ENCODE measurements around the gene PLD5. TPM values are rescaled to one million over a fixed set of nuclear protein-coding genes. Genes with fewer than 3 reads are reported as not detected.

The PLD5 gene
- polyA plus RNA-seq, 3 donors, result not detected

- Histone ChIP-seq H3K27me3 (ENCODE audit: control insufficient read depth in 2 of 2, insufficient read depth in 2 of 2, low read length in 2 of 2) (no peaks in the 10 kb centered on the region), H3K27ac (ENCODE audit: low read depth in 1 of 2, low read length in 2 of 2) (no peak overlapping the region), H3K4me3 (replicated peaks in 1 of 3; ENCODE audit: low read depth in 2 of 3, low read length in 3 of 3) (no peak overlapping the region), H3K9ac (ENCODE audit: insufficient read depth, low read length, poor library complexity, severe bottlenecking) (no peak overlapping the region), H3K4me1 (ENCODE audit: control insufficient read depth in 1 of 2, insufficient read depth in 2 of 2, low read length in 2 of 2) (no peaks in the 10 kb centered on the region), H3K9me3 (replicated peaks in 1 of 2; ENCODE audit: control insufficient read depth in 1 of 2, insufficient read depth in 1 of 2, low read length in 2 of 2) (no peaks in the 10 kb centered on the region), H2AFZ (ENCODE audit: insufficient read depth, low read depth, low read length, poor library complexity, severe bottlenecking) (no peak overlapping the region), H3K79me2 (ENCODE audit: insufficient read depth, low read length) (no peaks in the 10 kb centered on the region), H3K4me2 (replicated peaks; ENCODE audit: extremely low read depth, low read length, poor library complexity, severe bottlenecking) (no peak overlapping the region), H4K20me1 (ENCODE audit: insufficient read depth, low read length) (no peaks in the 10 kb centered on the region), H3K36me3 (replicated peaks in 1 of 2; ENCODE audit: control insufficient read depth in 1 of 2, insufficient read depth in 2 of 2, low read length in 2 of 2) (no peaks in the 10 kb centered on the region)
- Mint-ChIP-seq H3K36me3 (no peaks in the 10 kb centered on the region), H3K27me3 (ENCODE audit: low read depth in 3 of 3) (peaks cover 0 to 3% (median 0%) of the 10 kb centered on the region in 3 donors), H3K27ac (no peak overlapping the region), H3K4me1 (no peaks in the 10 kb centered on the region), H3K4me3 (no peak overlapping the region), H3K9me3 (peaks cover 0 to 12% (median 2%) of the 10 kb centered on the region in 7 donors)
- DNase-seq, result no peak
- no peak for TF ChIP-seq CTCF (IDR thresholded peaks at IDR 0.05)
- WGBS (ENCODE audit: insufficient coverage), result no CpG with 5 or more reads among the region's 3 CpGs
- intact Hi-C loops (cut with micrococcal nuclease), result no loop called here
Observed at GRCh38 chr1:242401937-242402336, 122.6 kb downstream of the PLD5 start.

GRCh38 chr1:242398351-242398750, 126.1 kb downstream of the PLD5 start:
- H3K9ac ChIP-seq (ENCODE audit: insufficient read depth, low read length, poor library complexity, severe bottlenecking), result no peak overlapping the region
- H2AFZ ChIP-seq (ENCODE audit: insufficient read depth, low read depth, low read length, poor library complexity, severe bottlenecking), result no peak overlapping the region
- no peak overlapping the region for H3K4me2 ChIP-seq (replicated peaks; ENCODE audit: extremely low read depth, low read length, poor library complexity, severe bottlenecking)
- no peaks in the 10 kb centered on the region for H3K36me3 ChIP-seq (replicated peaks in 1 of 2; ENCODE audit: control insufficient read depth in 1 of 2, insufficient read depth in 2 of 2, low read length in 2 of 2)
- no peak overlapping the region for H3K4me3 Mint-ChIP-seq
- no peak for DNase-seq
- no CpG with 5 or more reads among the region's 5 CpGs for WGBS (ENCODE audit: insufficient coverage)
- no peak overlapping the region for H3K4me3 ChIP-seq (replicated peaks in 1 of 3; ENCODE audit: low read depth in 2 of 3, low read length in 3 of 3)
- TF ChIP-seq CTCF (IDR thresholded peaks at IDR 0.05), result no peak
- H3K9me3 Mint-ChIP-seq, result peaks cover 0 to 7% (median 0%) of the 10 kb centered on the region in 7 donors
- H3K27me3 Mint-ChIP-seq (ENCODE audit: low read depth in 3 of 3), result peaks cover 0 to 1% (median 0%) of the 10 kb centered on the region in 3 donors
- no peaks in the 10 kb centered on the region for H3K4me1 ChIP-seq (ENCODE audit: control insufficient read depth in 1 of 2, insufficient read depth in 2 of 2, low read length in 2 of 2)
- H3K36me3 Mint-ChIP-seq, result no peaks in the 10 kb centered on the region
- H3K4me1 Mint-ChIP-seq, result no peaks in the 10 kb centered on the region
- H4K20me1 ChIP-seq (ENCODE audit: insufficient read depth, low read length), result no peaks in the 10 kb centered on the region
- intact Hi-C loops (cut with micrococcal nuclease), result no loop called here
- H3K27ac Mint-ChIP-seq, result no peak overlapping the region
- no peaks in the 10 kb centered on the region for H3K79me2 ChIP-seq (ENCODE audit: insufficient read depth, low read length)
- H3K9me3 ChIP-seq (replicated peaks in 1 of 2; ENCODE audit: control insufficient read depth in 1 of 2, insufficient read depth in 1 of 2, low read length in 2 of 2), result no peaks in the 10 kb centered on the region
- H3K27me3 ChIP-seq (ENCODE audit: control insufficient read depth in 2 of 2, insufficient read depth in 2 of 2, low read length in 2 of 2), result no peaks in the 10 kb centered on the region
- no peak overlapping the region for H3K27ac ChIP-seq (ENCODE audit: low read depth in 1 of 2, low read length in 2 of 2)
